ENCODE results near the gene VMP1. TPM values are rescaled to one million over a fixed set of nuclear protein-coding genes. Genes with fewer than 3 reads are reported as not detected.

The VMP1 gene
- total RNA-seq, 1 donor from 2014 or later: 314 TPM

DNA sequence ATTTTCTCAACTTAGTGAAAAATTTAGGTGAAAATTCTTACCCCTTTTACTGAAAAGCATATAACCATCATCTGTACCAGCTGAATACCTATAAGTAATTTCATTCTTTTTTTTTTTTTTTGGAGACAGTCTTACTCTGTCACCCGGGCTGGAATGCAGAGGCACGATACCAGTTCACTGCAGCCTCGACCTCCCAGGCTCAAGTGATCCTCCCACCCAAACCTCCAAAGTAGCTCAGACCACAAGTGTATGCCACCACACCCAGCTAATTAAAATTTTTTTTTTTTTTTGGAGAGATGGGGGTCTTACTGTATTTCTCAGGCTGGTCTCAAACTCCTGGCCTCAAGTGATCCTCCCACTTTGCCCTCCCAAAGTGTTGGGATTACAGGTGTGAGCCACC is 151.5 kb downstream of the VMP1 start:
- Mint-ChIP-seq H3K36me3 (ENCODE audit: low read depth, unreplicated experiment) (no peaks in the 10 kb centered on the region), H3K4me1 (ENCODE audit: low read depth, unreplicated experiment) (peaks cover 16% of the 10 kb centered on the region), H3K9me3 (ENCODE audit: unreplicated experiment) (no peaks in the 10 kb centered on the region), H3K4me3 (ENCODE audit: unreplicated experiment) (no peak overlapping the region), H3K27ac (ENCODE audit: unreplicated experiment) (peak overlapping the region; percentile 47), H3K27me3 (ENCODE audit: low read depth, unreplicated experiment) (no peaks in the 10 kb centered on the region)
- Histone ChIP-seq H4K20me1 (ENCODE audit: insufficient read depth, low read length) (no peaks in the 10 kb centered on the region), H3K4me2 (ENCODE audit: low read length) (no peak overlapping the region), H3K27me3 (ENCODE audit: insufficient read depth, low read length) (no peaks in the 10 kb centered on the region), H3K4me1 (ENCODE audit: insufficient read depth, low read length) (peaks cover under 1% of the 10 kb centered on the region), H3K4me3 (ENCODE audit: insufficient read depth, low read depth, low read length) (no peak overlapping the region), H2AFZ (ENCODE audit: low read depth, low read length) (no peak overlapping the region), H3K9me3 (ENCODE audit: insufficient read depth, low read depth, low read length) (no peaks in the 10 kb centered on the region), H3K9ac (ENCODE audit: low read length) (no peak overlapping the region), H3K27ac (ENCODE audit: low read depth, low read length) (no peak overlapping the region), H3K79me2 (ENCODE audit: insufficient read depth, low read length) (no peaks in the 10 kb centered on the region), H3K36me3 (ENCODE audit: insufficient read depth, low read length) (no peaks in the 10 kb centered on the region)
- no peak for TF ChIP-seq EZH2 (IDR thresholded peaks at IDR 0.05; ENCODE audit: insufficient read depth, low read length)
- TF ChIP-seq, protein P1, sequence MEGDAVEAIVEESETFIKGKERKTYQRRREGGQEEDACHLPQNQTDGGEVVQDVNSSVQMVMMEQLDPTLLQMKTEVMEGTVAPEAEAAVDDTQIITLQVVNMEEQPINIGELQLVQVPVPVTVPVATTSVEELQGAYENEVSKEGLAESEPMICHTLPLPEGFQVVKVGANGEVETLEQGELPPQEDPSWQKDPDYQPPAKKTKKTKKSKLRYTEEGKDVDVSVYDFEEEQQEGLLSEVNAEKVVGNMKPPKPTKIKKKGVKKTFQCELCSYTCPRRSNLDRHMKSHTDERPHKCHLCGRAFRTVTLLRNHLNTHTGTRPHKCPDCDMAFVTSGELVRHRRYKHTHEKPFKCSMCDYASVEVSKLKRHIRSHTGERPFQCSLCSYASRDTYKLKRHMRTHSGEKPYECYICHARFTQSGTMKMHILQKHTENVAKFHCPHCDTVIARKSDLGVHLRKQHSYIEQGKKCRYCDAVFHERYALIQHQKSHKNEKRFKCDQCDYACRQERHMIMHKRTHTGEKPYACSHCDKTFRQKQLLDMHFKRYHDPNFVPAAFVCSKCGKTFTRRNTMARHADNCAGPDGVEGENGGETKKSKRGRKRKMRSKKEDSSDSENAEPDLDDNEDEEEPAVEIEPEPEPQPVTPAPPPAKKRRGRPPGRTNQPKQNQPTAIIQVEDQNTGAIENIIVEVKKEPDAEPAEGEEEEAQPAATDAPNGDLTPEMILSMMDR (IDR thresholded peaks at IDR 0.05; ENCODE audit: insufficient read depth, low read depth, low read length): no peak
- no peak for DNase-seq (ENCODE audit: low read depth)
- no peak for FAIRE-seq

GRCh38 chr17:59859444-59860025 is 152.1 kb downstream of the VMP1 start:
- Mint-ChIP-seq H3K27me3 (ENCODE audit: low read depth, unreplicated experiment) (no peaks in the 10 kb centered on the region), H3K9me3 (ENCODE audit: unreplicated experiment) (no peaks in the 10 kb centered on the region), H3K27ac (ENCODE audit: unreplicated experiment) (peak overlapping the region; percentile 47), H3K4me3 (ENCODE audit: unreplicated experiment) (no peak overlapping the region), H3K36me3 (ENCODE audit: low read depth, unreplicated experiment) (no peaks in the 10 kb centered on the region), H3K4me1 (ENCODE audit: low read depth, unreplicated experiment) (peaks cover 16% of the 10 kb centered on the region)
- H3K4me3 ChIP-seq (ENCODE audit: insufficient read depth, low read depth, low read length): no peak overlapping the region
- no peak overlapping the region for H2AFZ ChIP-seq (ENCODE audit: low read depth, low read length)
- no peaks in the 10 kb centered on the region for H3K79me2 ChIP-seq (ENCODE audit: insufficient read depth, low read length)
- no peak for TF ChIP-seq EZH2 (IDR thresholded peaks at IDR 0.05; ENCODE audit: insufficient read depth, low read length)
- TF ChIP-seq, protein P1 (IDR thresholded peaks at IDR 0.05; ENCODE audit: insufficient read depth, low read depth, low read length): peak; percentile 59
- DNase-seq (ENCODE audit: low read depth) (peak; percentile 45), FAIRE-seq (peak; percentile 45)
- H3K27me3 ChIP-seq (ENCODE audit: insufficient read depth, low read length): no peaks in the 10 kb centered on the region
- no peak overlapping the region for H3K4me2 ChIP-seq (ENCODE audit: low read length)
- H3K9me3 ChIP-seq (ENCODE audit: insufficient read depth, low read depth, low read length): no peaks in the 10 kb centered on the region
- no peak overlapping the region for H3K27ac ChIP-seq (ENCODE audit: low read depth, low read length)
- H4K20me1 ChIP-seq (ENCODE audit: insufficient read depth, low read length): no peaks in the 10 kb centered on the region
- H3K36me3 ChIP-seq (ENCODE audit: insufficient read depth, low read length): no peaks in the 10 kb centered on the region
- no peaks in the 10 kb centered on the region for H3K4me1 ChIP-seq (ENCODE audit: insufficient read depth, low read length)
- no peak overlapping the region for H3K9ac ChIP-seq (ENCODE audit: low read length)

DNA sequence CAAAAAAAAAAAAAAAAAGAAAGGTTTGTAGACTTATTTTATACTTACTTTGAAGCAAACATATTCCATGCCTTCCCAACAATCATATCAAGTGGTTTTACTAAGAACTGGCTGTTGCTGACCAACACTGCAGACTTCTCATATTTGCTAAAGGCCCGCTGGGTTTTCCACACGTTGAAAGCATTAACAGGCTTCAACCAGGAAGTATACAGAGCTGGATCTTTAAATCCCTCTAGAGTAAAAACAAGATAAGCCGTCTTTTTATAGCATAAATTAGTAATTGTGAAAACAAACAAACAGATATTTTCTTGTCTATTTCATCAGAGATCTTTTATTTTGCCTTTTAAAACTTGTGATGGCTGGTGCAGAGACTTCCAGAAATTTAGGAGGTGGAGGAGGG is 156.2 kb downstream of the VMP1 start:
- H3K27me3 ChIP-seq (ENCODE audit: insufficient read depth, low read length): no peaks in the 10 kb centered on the region
- Mint-ChIP-seq H3K4me3 (ENCODE audit: unreplicated experiment) (no peak overlapping the region), H3K9me3 (ENCODE audit: unreplicated experiment) (no peaks in the 10 kb centered on the region), H3K27ac (ENCODE audit: unreplicated experiment) (no peak overlapping the region), H3K27me3 (ENCODE audit: low read depth, unreplicated experiment) (no peaks in the 10 kb centered on the region), H3K4me1 (ENCODE audit: low read depth, unreplicated experiment) (peaks cover 5% of the 10 kb centered on the region), H3K36me3 (ENCODE audit: low read depth, unreplicated experiment) (peaks cover 2% of the 10 kb centered on the region)
- no peak for TF ChIP-seq EZH2 (IDR thresholded peaks at IDR 0.05; ENCODE audit: insufficient read depth, low read length)
- TF ChIP-seq, protein P1 (IDR thresholded peaks at IDR 0.05; ENCODE audit: insufficient read depth, low read depth, low read length): no peak
- no peak overlapping the region for H3K9ac ChIP-seq (ENCODE audit: low read length)
- no peak overlapping the region for H2AFZ ChIP-seq (ENCODE audit: low read depth, low read length)
- H3K4me3 ChIP-seq (ENCODE audit: insufficient read depth, low read depth, low read length): no peak overlapping the region
- H3K36me3 ChIP-seq (ENCODE audit: insufficient read depth, low read length): no peaks in the 10 kb centered on the region
- no peaks in the 10 kb centered on the region for H4K20me1 ChIP-seq (ENCODE audit: insufficient read depth, low read length)
- H3K9me3 ChIP-seq (ENCODE audit: insufficient read depth, low read depth, low read length): no peaks in the 10 kb centered on the region
- H3K79me2 ChIP-seq (ENCODE audit: insufficient read depth, low read length): no peaks in the 10 kb centered on the region
- H3K4me2 ChIP-seq (ENCODE audit: low read length): no peak overlapping the region
- no peak for FAIRE-seq
- DNase-seq (ENCODE audit: low read depth): no peak
- H3K4me1 ChIP-seq (ENCODE audit: insufficient read depth, low read length): no peaks in the 10 kb centered on the region
- H3K27ac ChIP-seq (ENCODE audit: low read depth, low read length): no peak overlapping the region
